NCI-H1105 treated with DMSO at 0.1 percent for 48 hours (cell line): ENCODE measurements around the gene SOCS1.
"Not testable (repeated sequence)": the region's sequence is repeated elsewhere in the genome, so short reads cannot be mapped to it uniquely, and the experiment has no call there.

Source experiments
- DNase-seq: peaks from one replicate; lab custom pipeline; 2025; lab: John Stamatoyannopoulos, UW

SOCS1 gene, protein sequence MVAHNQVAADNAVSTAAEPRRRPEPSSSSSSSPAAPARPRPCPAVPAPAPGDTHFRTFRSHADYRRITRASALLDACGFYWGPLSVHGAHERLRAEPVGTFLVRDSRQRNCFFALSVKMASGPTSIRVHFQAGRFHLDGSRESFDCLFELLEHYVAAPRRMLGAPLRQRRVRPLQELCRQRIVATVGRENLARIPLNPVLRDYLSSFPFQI

DNA sequence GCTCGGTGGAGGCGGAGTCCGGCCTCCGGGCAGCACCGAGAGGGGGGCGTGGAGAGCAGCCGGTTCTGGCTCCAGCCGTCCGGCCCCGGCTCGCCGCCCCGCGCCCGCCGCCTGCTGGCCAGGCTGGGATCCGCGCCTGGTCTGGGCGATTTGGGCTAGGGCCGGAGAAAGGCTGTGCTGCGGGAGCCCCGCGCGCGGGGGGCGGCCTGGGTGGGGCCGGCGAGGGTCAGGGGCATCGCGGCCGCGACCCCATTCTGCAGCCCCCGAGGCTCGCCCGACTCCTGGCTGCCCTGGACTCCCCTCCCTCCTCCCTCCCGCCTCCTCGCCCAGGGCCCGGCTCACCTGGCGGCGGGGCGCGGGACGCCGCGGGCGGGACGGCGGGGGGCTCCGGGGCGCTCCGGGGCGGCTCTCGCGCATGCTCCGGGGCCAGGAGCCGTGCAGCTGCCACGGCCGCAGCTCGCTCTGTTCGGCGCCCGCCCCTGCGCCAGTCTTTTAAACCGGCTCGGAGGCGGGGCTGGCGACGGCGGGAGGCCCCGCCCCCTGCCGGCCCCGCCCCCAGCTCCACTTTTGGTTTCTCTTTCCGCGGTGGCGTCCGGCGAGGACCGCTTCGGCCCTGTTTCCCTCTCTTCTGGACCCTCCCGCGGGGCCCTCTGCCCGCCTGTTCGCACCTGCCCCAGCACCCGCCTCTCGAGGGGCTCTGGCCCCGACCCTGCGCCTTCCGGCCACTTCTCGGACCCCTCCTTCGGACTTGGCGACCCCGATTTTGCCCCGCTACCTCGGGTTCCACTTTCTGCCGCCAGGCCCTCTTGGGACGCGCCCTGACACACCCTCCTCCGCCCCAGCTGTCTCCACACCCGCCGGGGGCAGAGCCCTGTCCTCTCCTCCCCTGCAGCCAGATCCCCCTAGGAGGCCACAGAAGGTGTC, at the start of gene SOCS1:
Gene SOCS1 (minus strand): TSS at position 468 of the 924 bp plus-strand sequence. CDS start 726 bp downstream, outside the sequence.
- peak; percentile 69 for DNase-seq

GRCh38 chr16:11303405-11304138, 47.6 kb upstream of the SOCS1 start:
- DNase-seq: peak; percentile 85

GRCh38 chr16:11302977-11303376, 47.0 kb upstream of the SOCS1 start:
- peak; percentile 90 for DNase-seq

- no peak for DNase-seq
Measured at GRCh38 chr16:11301645-11302501, 45.9 kb upstream of the SOCS1 start.

GRCh38 chr16:11300560-11300892, 44.5 kb upstream of the SOCS1 start:
- DNase-seq: no peak

DNA sequence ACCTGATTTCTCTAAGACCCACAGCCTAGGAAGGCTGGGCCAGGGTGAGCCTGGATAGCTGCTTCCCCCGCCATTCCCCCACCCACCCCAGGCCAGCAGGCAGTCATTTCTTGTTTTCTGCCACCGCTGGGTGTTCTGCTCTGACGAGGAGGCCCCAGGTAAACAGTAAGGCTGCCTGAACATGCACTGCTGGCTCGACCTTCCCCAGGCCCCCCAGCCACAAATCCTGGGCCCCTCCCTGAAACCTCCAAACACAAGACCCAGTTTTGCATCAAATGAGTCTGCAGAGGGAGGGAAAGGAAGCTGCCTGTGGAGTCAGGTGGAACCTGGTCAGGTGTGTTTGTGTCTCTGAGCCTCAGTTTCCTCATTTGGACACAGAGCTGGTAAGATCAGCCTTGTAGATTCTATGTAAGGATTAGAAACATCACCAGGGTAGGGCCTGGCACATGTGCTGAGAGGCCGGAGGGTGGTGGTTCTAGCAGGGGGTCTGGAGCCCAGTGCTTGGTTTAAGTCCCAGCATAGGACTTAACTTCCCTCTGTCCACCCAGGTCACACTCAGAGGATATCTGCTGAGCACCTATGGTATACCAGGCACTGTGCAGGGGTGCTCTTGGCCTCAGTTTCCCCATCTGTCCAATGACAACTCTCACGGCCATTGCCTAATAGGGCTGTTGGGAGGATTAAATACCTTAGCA, 44.0 kb upstream of the SOCS1 start:
- DNase-seq: no peak

DNA sequence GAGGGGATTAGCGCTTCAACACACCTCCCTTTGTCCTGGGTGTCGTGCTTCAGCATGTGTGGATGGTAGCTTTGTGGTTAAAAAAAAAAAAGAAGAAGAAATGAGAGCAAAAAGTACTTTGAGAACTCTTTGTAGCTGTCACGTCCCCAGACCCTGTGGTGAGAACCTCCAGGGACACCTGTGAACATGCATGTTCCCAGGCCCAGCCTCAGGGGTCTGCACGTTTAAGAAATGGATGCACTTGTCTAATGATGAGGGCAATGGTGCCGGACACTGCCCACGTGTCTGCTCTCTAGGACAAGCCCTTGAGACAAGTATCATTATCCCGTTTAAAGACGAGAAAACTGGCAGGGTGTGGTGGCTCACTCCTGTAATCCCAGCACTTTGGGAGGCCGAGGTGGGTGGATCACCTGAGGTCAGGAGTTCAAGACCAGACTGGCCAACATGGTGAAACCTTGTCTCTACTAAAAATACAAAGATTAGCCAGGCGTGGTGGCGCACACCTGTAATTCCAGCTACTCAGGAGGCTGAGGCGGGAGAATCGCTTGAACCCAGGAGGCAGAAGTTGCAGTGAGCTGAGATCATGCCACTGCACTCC, 43.0 kb upstream of the SOCS1 start:
- not testable (repeated sequence) for DNase-seq

DNA sequence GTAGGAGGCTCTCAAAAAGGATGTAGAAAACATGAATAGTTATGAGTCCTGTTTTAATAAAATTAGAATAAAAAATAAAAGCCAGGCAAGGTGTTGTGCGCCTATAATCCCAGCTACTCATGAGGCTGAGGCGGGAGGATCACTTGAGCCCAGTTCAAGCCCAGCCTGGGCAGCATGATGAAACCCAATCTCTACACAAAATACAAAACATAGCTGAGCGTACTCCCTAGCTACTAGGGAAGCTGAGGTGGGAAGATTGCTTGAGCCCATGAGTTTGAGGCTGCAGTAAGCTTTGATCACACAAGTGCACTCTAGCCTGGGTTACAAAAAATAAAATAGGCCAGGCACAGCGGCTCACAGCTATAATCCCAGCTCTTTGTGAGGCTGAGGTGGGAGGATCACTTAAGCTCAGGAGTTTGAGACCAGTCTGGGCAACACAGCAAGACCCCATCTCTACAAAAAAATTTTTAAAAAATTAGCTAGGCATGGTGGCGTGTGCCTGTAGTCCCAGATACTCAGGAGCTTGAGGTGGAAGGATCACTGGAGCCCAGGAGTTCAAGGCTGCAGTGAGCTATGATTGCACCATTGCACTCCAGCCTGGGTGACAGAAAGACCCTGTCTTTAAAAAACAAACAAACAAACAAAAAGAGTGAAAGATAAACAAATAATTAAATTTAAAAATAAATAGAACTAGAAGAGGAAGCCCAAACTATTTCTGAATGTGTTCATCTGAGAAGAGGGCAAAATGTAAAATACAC, 42.3 kb upstream of the SOCS1 start:
- DNase-seq: no peak

DNA sequence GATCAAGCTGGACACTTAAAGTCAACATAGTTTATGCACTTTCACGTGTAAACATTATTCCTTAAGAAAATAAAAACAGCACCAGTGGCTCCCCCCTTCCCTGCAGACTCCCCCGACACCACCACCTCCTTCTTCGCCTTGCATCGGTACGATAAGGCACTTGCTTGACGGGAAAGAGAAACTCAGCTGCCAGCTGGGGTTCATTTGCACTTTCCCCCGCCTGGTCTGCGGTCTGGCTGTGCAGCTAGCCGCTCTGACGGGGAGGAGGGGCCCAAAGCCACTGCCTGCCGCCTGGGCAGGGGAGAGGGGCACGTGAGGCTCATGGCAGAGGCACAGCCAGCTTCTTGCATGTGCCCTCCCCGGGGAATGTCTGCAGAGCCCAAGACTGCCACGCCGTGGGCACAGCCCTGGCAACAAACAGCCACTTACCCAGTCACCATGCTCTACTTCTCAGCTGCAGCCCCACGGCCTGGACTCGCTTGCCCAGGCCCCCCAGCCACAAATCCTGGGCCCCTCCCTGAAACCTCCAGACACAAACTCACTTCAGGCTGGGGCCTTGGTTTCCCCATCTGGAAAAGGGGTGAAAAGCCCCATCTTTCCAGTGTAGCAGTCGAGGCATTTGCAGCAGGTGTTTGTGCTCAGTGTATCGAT, 41.6 kb upstream of the SOCS1 start:
- DNase-seq: peak; percentile 72

- no peak for DNase-seq
Measured at GRCh38 chr16:11296706-11297491, 40.9 kb upstream of the SOCS1 start.

GRCh38 chr16:11296351-11296705, 40.3 kb upstream of the SOCS1 start:
- DNase-seq: no peak

- no peak for DNase-seq
Measured at GRCh38 chr16:11295672-11296071, 39.7 kb upstream of the SOCS1 start.

DNA sequence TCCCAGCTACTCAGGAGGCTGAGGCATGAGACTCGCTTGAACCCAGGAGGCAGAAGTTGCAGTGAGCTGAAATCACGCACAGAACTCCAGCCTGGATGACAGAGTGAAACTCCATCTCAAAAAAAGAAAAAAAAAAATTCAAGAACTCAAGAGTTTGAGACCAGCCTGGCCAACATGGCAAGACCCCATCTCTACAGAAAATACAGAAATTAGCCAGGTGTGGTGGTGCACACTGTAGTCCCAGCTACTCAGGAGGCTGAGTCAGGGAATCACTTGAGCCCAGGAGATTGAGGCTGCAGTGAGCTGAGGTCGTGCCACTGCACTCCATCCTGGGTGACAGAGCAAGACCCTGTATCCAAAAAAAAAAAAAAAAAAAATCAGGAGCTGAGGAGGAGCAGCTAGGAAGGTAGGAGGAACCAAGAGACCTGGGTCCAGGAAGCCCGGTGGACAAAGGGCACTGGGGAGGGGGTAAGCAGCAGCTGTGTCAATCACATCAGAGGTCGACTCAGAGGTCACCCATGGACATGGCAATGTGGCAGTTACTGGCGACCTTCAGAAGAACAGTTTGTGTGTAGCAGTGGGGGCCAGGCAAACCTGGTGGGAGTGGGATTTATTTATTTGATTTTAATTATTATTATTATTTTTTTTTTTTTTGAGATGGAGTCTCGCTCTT, 36.2 kb upstream of the SOCS1 start:
- no peak for DNase-seq

DNA sequence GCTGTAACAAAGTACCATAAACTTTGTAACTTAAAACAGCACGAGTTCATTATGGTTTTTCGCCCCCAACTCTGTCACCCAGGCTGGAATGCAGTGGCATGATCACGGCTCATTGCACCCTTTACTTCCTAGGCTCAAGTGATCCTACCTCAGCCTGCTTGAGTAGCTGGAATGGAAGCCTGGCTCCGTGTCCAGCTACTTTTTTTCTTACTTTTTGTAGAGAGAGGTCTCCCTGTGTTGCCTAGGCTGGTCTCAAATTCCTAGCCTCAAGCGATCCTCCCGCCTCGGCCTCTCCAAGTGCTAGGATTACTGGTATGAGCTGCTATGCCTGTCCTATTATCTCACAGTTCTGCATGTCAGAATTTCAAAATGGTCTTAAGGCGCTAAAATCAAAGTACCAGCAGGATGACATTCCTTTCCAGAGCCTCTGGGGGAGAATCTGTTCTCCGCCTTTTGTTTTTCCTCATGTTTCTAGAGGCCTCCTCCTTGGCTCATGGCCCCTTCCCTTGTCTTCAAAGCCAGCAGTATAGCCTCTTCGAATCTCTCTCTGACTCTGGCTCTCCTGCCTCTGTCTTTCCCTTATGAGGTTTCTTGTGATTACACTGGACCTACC, 35.2 kb upstream of the SOCS1 start:
- no peak for DNase-seq

DNA sequence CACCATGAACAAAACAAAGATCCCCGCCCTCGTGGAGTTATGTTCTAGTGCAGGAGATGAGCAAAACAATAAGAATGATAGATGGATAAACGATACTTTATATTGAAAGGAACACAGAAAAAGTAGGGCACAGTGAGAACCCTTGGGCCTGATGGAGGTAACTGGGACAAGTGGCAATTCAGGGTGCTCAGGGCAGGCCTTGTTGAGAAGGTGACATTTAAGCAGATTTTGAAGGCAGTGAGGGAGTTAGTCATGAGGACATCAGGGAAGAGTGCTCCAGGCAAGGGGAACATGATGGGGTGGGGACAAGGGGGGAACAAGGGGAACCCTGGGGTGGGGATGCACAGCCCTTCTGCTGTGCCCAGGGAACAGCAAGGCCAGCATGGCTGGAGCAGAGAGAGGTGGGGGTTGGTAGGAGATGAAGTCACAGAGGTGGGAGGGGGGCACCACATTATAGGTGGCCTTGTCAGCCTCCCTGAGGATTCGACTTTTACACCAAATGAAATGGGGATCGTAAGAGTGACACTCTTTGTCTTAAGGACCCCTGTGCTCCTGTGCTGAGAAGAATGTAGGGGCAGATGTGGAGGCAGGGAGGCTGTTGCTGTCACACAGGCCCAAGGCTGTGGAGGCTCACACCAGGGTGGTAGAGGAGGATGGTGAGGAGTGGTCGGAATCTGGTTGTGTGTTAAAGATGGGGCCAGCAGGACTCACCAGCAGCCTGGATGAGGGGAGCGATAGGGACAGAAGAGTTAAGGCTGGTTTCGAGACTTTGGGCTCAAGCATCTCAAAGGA, 34.3 kb upstream of the SOCS1 start:
- DNase-seq: no peak

DNA sequence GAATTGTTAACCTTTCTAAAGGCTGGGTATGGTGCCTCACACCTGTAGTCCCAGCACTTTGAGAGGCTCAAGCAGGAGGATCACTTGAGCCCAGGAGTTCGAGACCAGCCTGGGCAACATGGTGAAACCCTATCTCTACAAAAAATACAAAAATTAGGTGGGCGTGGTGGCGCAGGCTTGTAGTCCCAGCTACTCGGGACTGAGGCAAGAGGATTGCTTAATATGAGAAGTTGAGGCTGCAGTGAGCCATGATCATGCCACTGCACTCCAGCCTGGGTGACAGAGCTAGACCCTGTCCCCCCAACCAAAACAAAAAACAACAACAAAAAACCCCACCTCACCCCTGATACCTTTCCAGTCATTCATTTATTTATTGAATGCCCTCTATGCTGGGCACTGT, 33.7 kb upstream of the SOCS1 start:
- DNase-seq: not testable (repeated sequence)

GRCh38 chr16:11289202-11289601, 33.2 kb upstream of the SOCS1 start:
- no peak for DNase-seq
